Measurements from ENCODE around the gene BRDT. TPM values are rescaled to one million over a fixed set of nuclear protein-coding genes. Genes with fewer than 3 reads are reported as not detected.

BRDT gene
- total RNA-seq, 1 experiment from 2014 or later = not detected

DNA sequence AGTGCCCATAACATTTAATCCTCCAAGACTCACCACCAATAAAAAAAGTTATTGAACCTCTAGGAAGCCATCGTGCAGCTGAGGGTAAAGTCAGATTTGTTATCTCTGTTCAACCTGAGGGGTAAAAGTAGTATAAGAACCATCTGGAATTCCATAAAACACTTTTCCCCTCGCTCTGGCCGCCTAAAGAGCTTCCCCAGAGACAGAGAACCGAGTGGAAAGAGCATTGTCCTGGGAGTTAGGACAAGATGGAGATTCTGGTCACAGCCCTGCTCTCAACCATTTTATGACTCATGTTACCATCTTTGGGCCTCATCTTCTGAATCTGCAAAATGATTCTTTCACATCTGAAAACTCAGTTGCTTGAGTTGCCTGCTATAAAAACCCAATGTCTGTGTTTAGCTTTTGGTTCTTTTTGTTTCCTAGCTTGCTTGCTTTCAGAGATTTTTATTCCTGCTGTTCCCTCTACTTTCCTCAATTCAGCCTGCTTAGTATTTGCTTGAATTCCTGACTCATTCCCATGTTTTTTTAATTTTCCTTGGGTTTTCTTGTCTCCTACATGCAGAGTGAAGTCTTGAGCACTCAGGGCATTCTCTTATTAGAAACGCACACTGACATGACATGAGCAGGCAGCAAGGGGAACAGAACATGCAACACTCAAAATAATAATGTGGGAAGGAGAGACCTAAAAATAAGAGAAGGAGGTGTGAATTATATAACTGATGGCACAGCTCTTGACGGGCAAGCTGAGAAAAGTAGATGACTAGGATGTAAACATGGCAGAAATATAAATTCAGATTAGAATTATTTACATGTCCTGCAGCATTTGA, 82.3 kb downstream of the BRDT start:
- no peaks in the 10 kb centered on the region for H3K36me3 ChIP-seq
- no peak for DNase-seq
- H3K27me3 ChIP-seq = peaks cover 3% of the 10 kb centered on the region; the same call in 1 of the 2 replicates
- no peak overlapping the region for H3K4me3 ChIP-seq
- no peaks in the 10 kb centered on the region for H3K9me3 ChIP-seq

- no peak overlapping the region for H3K4me3 ChIP-seq
- no peaks in the 10 kb centered on the region for H3K9me3 ChIP-seq
- peaks cover 3% of the 10 kb centered on the region; the same call in 1 of the 2 replicates for H3K27me3 ChIP-seq
- H3K36me3 ChIP-seq = no peaks in the 10 kb centered on the region
- DNase-seq = no peak
Measured at GRCh38 chr1:92037400-92037799, 88.2 kb downstream of the BRDT start.

- no peaks in the 10 kb centered on the region for H3K9me3 ChIP-seq
- H3K36me3 ChIP-seq = no peaks in the 10 kb centered on the region
- peaks cover 3% of the 10 kb centered on the region; the same call in 1 of the 2 replicates for H3K27me3 ChIP-seq
- no peak overlapping the region for H3K4me3 ChIP-seq
- DNase-seq = no peak
Measured at GRCh38 chr1:92038695-92039346, 89.6 kb downstream of the BRDT start.

DNA sequence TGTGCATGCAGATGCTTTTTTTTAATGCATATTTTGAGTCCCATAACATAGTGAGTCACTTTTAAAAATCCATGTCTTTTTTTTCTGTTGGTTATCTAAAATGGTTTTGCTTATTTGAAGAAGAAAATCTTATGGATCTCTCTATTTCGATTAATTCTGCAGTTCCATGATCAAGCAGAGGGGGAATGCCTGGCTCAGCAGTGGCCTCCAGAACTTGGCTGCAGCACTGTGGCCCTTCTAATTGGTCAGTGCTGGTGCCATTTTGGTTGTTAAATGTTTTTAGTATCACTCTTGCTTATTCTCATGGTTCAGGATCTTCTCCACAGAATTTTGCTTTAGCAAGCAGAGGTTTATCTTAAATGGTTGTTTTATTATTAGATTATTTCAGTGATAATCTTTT, 91.8 kb downstream of the BRDT start:
- H3K27me3 ChIP-seq = peaks cover 3% of the 10 kb centered on the region; the same call in 1 of the 2 replicates
- no peak overlapping the region for H3K4me3 ChIP-seq
- DNase-seq = no peak
- H3K9me3 ChIP-seq = no peaks in the 10 kb centered on the region
- no peaks in the 10 kb centered on the region for H3K36me3 ChIP-seq

- H3K36me3 ChIP-seq = no peaks in the 10 kb centered on the region
- no peak for DNase-seq
- H3K4me3 ChIP-seq = no peak overlapping the region
- no peaks in the 10 kb centered on the region for H3K27me3 ChIP-seq
- no peaks in the 10 kb centered on the region for H3K9me3 ChIP-seq
Measured at GRCh38 chr1:92043621-92044020, 94.4 kb downstream of the BRDT start.

- no peak overlapping the region for H3K4me3 ChIP-seq
- H3K27me3 ChIP-seq = no peaks in the 10 kb centered on the region
- no peak for DNase-seq
- no peaks in the 10 kb centered on the region for H3K36me3 ChIP-seq
- no peaks in the 10 kb centered on the region for H3K9me3 ChIP-seq
Measured at GRCh38 chr1:92045766-92046495, 96.7 kb downstream of the BRDT start.

- DNase-seq = no peak
- no peaks in the 10 kb centered on the region for H3K36me3 ChIP-seq
- H3K27me3 ChIP-seq = no peaks in the 10 kb centered on the region
- no peak overlapping the region for H3K4me3 ChIP-seq
- no peaks in the 10 kb centered on the region for H3K9me3 ChIP-seq
Measured at GRCh38 chr1:92051948-92052347, 102.7 kb downstream of the BRDT start.

Other genes starting within 250 kb of the BRDT start
- gene TGFBR3, start 63.2 kb upstream of the BRDT start, total RNA-seq (2014; rRNA removed; shearing (Covaris generic); ENCODE audit: low replicate concordance) = 1.3 and 1.7 TPM in 2 replicates
- not detected in 2 replicates for gene EPHX4, start 80.6 kb downstream of the BRDT start, total RNA-seq (2014; rRNA removed; shearing (Covaris generic); ENCODE audit: low replicate concordance)
- 0.26 TPM in 1 of 2 replicates, not detected in the other for gene SETSIP, start 126.0 kb downstream of the BRDT start, total RNA-seq (2014; rRNA removed; shearing (Covaris generic); ENCODE audit: low replicate concordance)
- gene BTBD8, start 130.9 kb downstream of the BRDT start, total RNA-seq (2014; rRNA removed; shearing (Covaris generic); ENCODE audit: low replicate concordance) = 0.15 and 0.99 TPM in 2 replicates